H1 (cell line): ENCODE measurements around the gene CAPN3. TPM values are rescaled to one million over a fixed set of nuclear protein-coding genes. Genes with fewer than 3 reads are reported as not detected.
A peak's percentile ranks its signal among the peaks of the same experiment; 100 is the strongest.

ENCODE experiments used
- CTCF ChIA-PET: fragments of 300-600 bp; sonication (Branson Sonifier 250); formaldehyde crosslinking; loops from one replicate; lab custom pipeline; 2021; ENCODE audit not compliant: partially characterized antibody; lab: Charles Lee
- POLR2A ChIA-PET: fragments of 300-600 bp; sonication (Branson Sonifier 250); formaldehyde crosslinking; loops from one replicate; lab custom pipeline; 2021; ENCODE audit warnings: inconsistent platforms; ENCODE audit not compliant: partially characterized antibody; lab: Charles Lee
- DNase-seq, 2 experiments: peaks; one replicate each; pipeline versions ENCODE4 v3.0.0 to v3.0.0-alpha.2; 2010 to 2022; ENCODE audit warnings: low spot score in 2 of 2, low read depth in 1 of 2, mixed read lengths in 1 of 2
- FAIRE-seq: peaks from 2 replicates; lab custom pipeline; 2011; peaks lifted over from hg19 to GRCh38; lab: Jason Lieb, UNC
- H2AFZ ChIP-seq: 2 replicates; pipeline ENCODE4 v1.8.1; 2012; ENCODE audit warnings: low read length, inconsistent platforms
- H2AK5ac ChIP-seq: 2 replicates; pipeline ENCODE4 v1.6.1; 2013; ENCODE audit warnings: low read depth, low read length
- H2BK120ac ChIP-seq: replicated peaks from 2 replicates; pipeline ENCODE3; 2013; ENCODE audit warnings: low read depth, low read length, inconsistent platforms
- H2BK12ac ChIP-seq: 2 replicates; pipeline ENCODE4 v1.6.1; 2013; ENCODE audit warnings: low read depth, low read length
- H2BK15ac ChIP-seq: 2 replicates; pipeline ENCODE4 v1.6.1; 2013; ENCODE audit warnings: low read length
- H2BK20ac ChIP-seq: 2 replicates; pipeline ENCODE4 v1.6.1; 2013; ENCODE audit warnings: low read length
- H2BK5ac ChIP-seq: 2 replicates; pipeline ENCODE4 v1.6.1; 2013; ENCODE audit warnings: low read depth, low read length
- H3K14ac ChIP-seq: 2 replicates; pipeline ENCODE4 v1.6.1; 2013; ENCODE audit warnings: inconsistent platforms; ENCODE audit not compliant: insufficient read length
- H3K18ac ChIP-seq: 2 replicates; pipeline ENCODE4 v1.6.1; 2013; ENCODE audit warnings: low read length; ENCODE audit errors: extremely low read depth
- H3K23ac ChIP-seq: 2 replicates; pipeline ENCODE4 v1.6.1; 2013; ENCODE audit warnings: inconsistent platforms; ENCODE audit not compliant: insufficient read length
- H3K23me2 ChIP-seq: 2 replicates; pipeline ENCODE4 v1.6.1; 2013; ENCODE audit warnings: low read depth, low read length
- H3K27ac ChIP-seq: 2 replicates; pipeline ENCODE4 v1.6.1; 2011; ENCODE audit warnings: low read depth, low read length, inconsistent platforms
- H3K27me3 ChIP-seq, 4 experiments: replicated peaks in 1 of 4; 1 replicate in 1 of 4; 2 replicates in 3 of 4; pipeline versions ENCODE4 v1.6.1 to v1.8.1; 2011 to 2013; ENCODE audit warnings: low read length in 3 of 4, mild to moderate bottlenecking in 3 of 4, inconsistent platforms in 2 of 4, mixed read lengths in 2 of 4, moderate library complexity in 1 of 4; ENCODE audit not compliant: control insufficient read depth in 3 of 4, insufficient read depth in 3 of 4; ENCODE audit errors: extremely low read depth in 1 of 4
- H3K36me3 ChIP-seq, 4 experiments: 2 replicates each; pipeline versions ENCODE4 v1.6.1 to v1.8.1; 2011 to 2013; ENCODE audit warnings: mild to moderate bottlenecking in 4 of 4, low read length in 3 of 4, moderate library complexity in 2 of 4, control low read depth in 1 of 4, inconsistent platforms in 1 of 4; ENCODE audit not compliant: insufficient read depth in 4 of 4, control insufficient read depth in 2 of 4
- H3K4ac ChIP-seq: replicated peaks from 2 replicates; pipeline ENCODE3; 2013; ENCODE audit warnings: low read length, low read depth, mixed read lengths, inconsistent platforms; ENCODE audit not compliant: insufficient read length
- H3K4me1 ChIP-seq, 4 experiments: replicated peaks in 1 of 4; 1 replicate in 1 of 4; 2 replicates in 3 of 4; pipeline versions ENCODE4 v1.6.1 to v1.8.1; 2011 to 2013; ENCODE audit warnings: low read length in 3 of 4, inconsistent platforms in 2 of 4, mixed read lengths in 1 of 4; ENCODE audit not compliant: insufficient read depth in 4 of 4, control insufficient read depth in 3 of 4
- H3K4me2 ChIP-seq, 2 experiments: 2 replicates each; pipeline versions ENCODE4 v1.6.1 to v1.8.1; 2011 to 2013; ENCODE audit warnings: low read depth in 2 of 2, low read length in 2 of 2, control low read depth in 1 of 2, inconsistent platforms in 1 of 2, mild to moderate bottlenecking in 1 of 2; ENCODE audit not compliant: insufficient read depth in 1 of 2
- H3K4me3 ChIP-seq, 4 experiments: fragments of 200-600, 300-600 bp in 1 of 4; sonication (generic), shearing (Covaris generic), sonication (Bioruptor Twin) in 1 of 4; 2 replicates each; pipeline versions ENCODE4 v1.5.1 to v1.8.1; 2011 to 2016; ENCODE audit warnings: low read length in 4 of 4, low read depth in 3 of 4, control low read depth in 2 of 4, inconsistent platforms in 2 of 4, mild to moderate bottlenecking in 2 of 4, mixed read lengths in 1 of 4, moderate library complexity in 1 of 4; ENCODE audit not compliant: insufficient read depth in 2 of 4; ENCODE audit errors: extremely low read depth in 1 of 4
- H3K56ac ChIP-seq: replicated peaks from 2 replicates; pipeline ENCODE3; 2013; ENCODE audit warnings: low read depth, mild to moderate bottlenecking, mixed read lengths, low read length, inconsistent platforms; ENCODE audit not compliant: insufficient read length
- H3K79me1 ChIP-seq: 2 replicates; pipeline ENCODE4 v1.6.1; 2013; ENCODE audit warnings: low read depth, low read length, control low read depth
- H3K79me2 ChIP-seq, 2 experiments: 2 replicates each; pipeline versions ENCODE4 v1.6.1 to v1.8.1; 2012 to 2013; ENCODE audit warnings: low read length in 2 of 2, mild to moderate bottlenecking in 2 of 2, inconsistent platforms in 1 of 2; ENCODE audit not compliant: insufficient read depth in 2 of 2, control insufficient read depth in 1 of 2
- H3K9ac ChIP-seq, 4 experiments: replicated peaks in 1 of 4; 1 replicate in 1 of 4; 2 replicates in 3 of 4; pipeline versions ENCODE4 v1.6.1 to v1.8.1; 2011 to 2013; ENCODE audit warnings: low read depth in 3 of 4, low read length in 3 of 4, control low read depth in 2 of 4, mild to moderate bottlenecking in 2 of 4, moderate library complexity in 2 of 4, inconsistent platforms in 1 of 4; ENCODE audit errors: extremely low read depth in 1 of 4
- H3K9me3 ChIP-seq, 2 experiments: 2 replicates each; pipeline versions ENCODE4 v1.6.1 to v1.8.1; 2012 to 2013; ENCODE audit warnings: mild to moderate bottlenecking in 2 of 2, moderate library complexity in 2 of 2, control low read depth in 1 of 2, inconsistent platforms in 1 of 2, low read depth in 1 of 2, low read length in 1 of 2, mixed read lengths in 1 of 2; ENCODE audit not compliant: insufficient read depth in 2 of 2
- H4K20me1 ChIP-seq, 2 experiments: replicated peaks in 1 of 2; 2 replicates each; pipeline versions ENCODE3 to v1.8.1; 2011 to 2013; ENCODE audit warnings: inconsistent platforms in 2 of 2, low read length in 2 of 2, mild to moderate bottlenecking in 1 of 2; ENCODE audit not compliant: insufficient read depth in 2 of 2, control insufficient read depth in 1 of 2
- H4K5ac ChIP-seq: 2 replicates; pipeline ENCODE4 v1.6.1; 2013; ENCODE audit warnings: low read length, low read depth, mixed read lengths, inconsistent platforms; ENCODE audit not compliant: insufficient read length
- H4K8ac ChIP-seq: 2 replicates; pipeline ENCODE4 v1.8.0; 2013; ENCODE audit warnings: mild to moderate bottlenecking, moderate library complexity, low read length, inconsistent platforms; ENCODE audit not compliant: insufficient read depth; ENCODE audit errors: extremely low read depth
- H4K91ac ChIP-seq: replicated peaks from 2 replicates; pipeline ENCODE3; 2013; ENCODE audit warnings: low read length, mixed read lengths, inconsistent platforms; ENCODE audit not compliant: insufficient read length
- CTCF ChIP-seq, 3 experiments: IDR thresholded peaks; 1 replicate in 2 of 3; 2 replicates in 1 of 3; pipeline versions ENCODE4 v1.5.1 to v1.6.1; 2011; ENCODE audit warnings: low read length in 3 of 3, mild to moderate bottlenecking in 3 of 3, inconsistent platforms in 2 of 3, low read depth in 1 of 3, moderate library complexity in 1 of 3; ENCODE audit not compliant: insufficient read depth in 1 of 3; ENCODE audit errors: control extremely low read depth in 1 of 3
- EGR1 ChIP-seq: IDR thresholded peaks from 2 replicates; pipeline ENCODE4 v1.6.1; 2011; ENCODE audit warnings: low read depth, low read length, borderline replicate concordance
- RAD21 ChIP-seq, 2 experiments: IDR thresholded peaks in 1 of 2; conservative IDR thresholded peaks in 1 of 2; 2 replicates each; pipeline ENCODE4 v1.6.1; 2011; ENCODE audit warnings: low read depth in 2 of 2, low read length in 2 of 2, improper control_type of control experiment in 1 of 2, inconsistent platforms in 1 of 2, mild to moderate bottlenecking in 1 of 2, moderate library complexity in 1 of 2
- RXRA ChIP-seq: IDR thresholded peaks from 2 replicates; pipeline ENCODE4 v1.6.1; 2011; ENCODE audit warnings: low read depth, mild to moderate bottlenecking, low read length, moderate library complexity; ENCODE audit not compliant: insufficient read depth
- TCF12 ChIP-seq: IDR thresholded peaks from 2 replicates; pipeline ENCODE4 v1.6.1; 2011; ENCODE audit warnings: low read depth, mild to moderate bottlenecking, low read length
- WGBS, 2 experiments: shearing (Covaris generic) in 1 of 2; methylation state at CpG; one replicate each; pipeline versions ENCODE4 v1.1.6 to v1.1.7; 2013 to 2015; ENCODE audit warnings: low lambda C conversion rate in 2 of 2, mixed read lengths in 2 of 2, inconsistent platforms in 1 of 2, low coverage in 1 of 2, missing lambda C conversion rate in 1 of 2; ENCODE audit not compliant: insufficient replicate concordance in 2 of 2, insufficient coverage in 1 of 2, insufficient read length in 1 of 2; ENCODE audit errors: extremely low coverage in 1 of 2, missing lambda C conversion rate in 1 of 2; 5-methylcytosine and 5-hydroxymethylcytosine counted together
- polyA plus RNA-seq, 7 experiments: library from polyadenylated mRNA; depleted of rRNA in 3 of 7; stranded (reverse) in 5 of 7; unstranded in 2 of 7; fragments of >200 nt in 5 of 7; fragments of 200-250 nt in 2 of 7; gene quantifications; 1 replicate in 5 of 7; 2 replicates in 1 of 7; 4 replicates in 1 of 7; pipeline versions ENCODE4 v1.2.1 to v1.2.3, GENCODE V29; 2011 to 2013; ENCODE audit warnings: missing spikeins in 2 of 7, mixed read lengths in 2 of 7
- total RNA-seq: library from RNA; stranded (reverse); fragmentation: NEBNext Ultra II Directional; extraction: Animal tissue kit (Norgen Biotek cat#: 25700); gene quantifications from 2 replicates; pipeline ENCODE4 v1.2.1, GENCODE V29; 2021

Gene CAPN3
- total and polyA plus RNA-seq, 2 of the 8 experiments (the other 6 are each of a cell fraction or from before 2014, with no cell fraction given) = 0.80 to 2.1 TPM

GRCh38 chr15:42313463-42313862 is 45.8 kb upstream of the CAPN3 start:
- no peaks in the 10 kb centered on the region for H3K9me3 ChIP-seq
- H2BK12ac ChIP-seq = no peak overlapping the region
- no peak overlapping the region for H2BK15ac ChIP-seq
- H3K4me3 ChIP-seq = no peak overlapping the region
- ChIA-PET CTCF (interaction anchor here (0.6 to 1.0 kb wide), 4 partner anchors 18 to 116 kb away, joined by 3 to 6 read pairs (median 4); no protein-coding TSS in a partner anchor), POLR2A (no interaction called here)
- no peaks in the 10 kb centered on the region for H3K79me1 ChIP-seq
- H2AFZ ChIP-seq = no peak overlapping the region
- no peak overlapping the region for H3K14ac ChIP-seq
- no peak overlapping the region for H4K5ac ChIP-seq
- no peak overlapping the region for H3K56ac ChIP-seq
- H3K23ac ChIP-seq = no peak overlapping the region
- TF ChIP-seq TCF12 (no peak), EGR1 (no peak), RAD21 (IDR thresholded peaks at IDR 0.05 in 1 of 2, conservative IDR thresholded peaks at IDR 0.05 in 1 of 2; ENCODE audit: low read depth in 2 of 2, low read length in 2 of 2) (peak; percentile 37 to 59), RXRA (no peak), CTCF (IDR thresholded peaks at IDR 0.05; ENCODE audit: control extremely low read depth in 1 of 3, insufficient read depth in 1 of 3, low read depth in 1 of 3, low read length in 3 of 3) (peak in 2 of 3 experiments; percentile 20 to 27; a peak in 2 of 4 replicates)
- TF ChIP-seq, all 59 proteins: peak for 2
- Histone ChIP-seq H3K27me3 (no peaks in the 10 kb centered on the region), H4K8ac (no peak overlapping the region), H3K4me2 (no peak overlapping the region), H3K4ac (no peak overlapping the region), H3K4me1 (no peaks in the 10 kb centered on the region), H3K18ac (no peak overlapping the region), H3K9ac (no peak overlapping the region), H2BK5ac (no peak overlapping the region), H2BK120ac (no peak overlapping the region), H3K27ac (no peak overlapping the region), H4K91ac (no peak overlapping the region), H2AK5ac (no peak overlapping the region), H3K36me3 (no peaks in the 10 kb centered on the region), H3K79me2 (no peaks in the 10 kb centered on the region), H4K20me1 (no peaks in the 10 kb centered on the region), H3K23me2 (no peaks in the 10 kb centered on the region), H2BK20ac (no peak overlapping the region)
- no peak for FAIRE-seq
- DNase-seq = no peak
- 47% methylated on average over 3 of the region's 3 CpGs; no CpG with 5 or more reads in 1 of the 2 experiments for WGBS, 2 experiments
